NOMO-1 treated with dmso at 0.1 percent for 144 hours (cell line): ENCODE measurements around the gene HIP1.
A peak's percentile ranks its signal among the peaks of the same experiment; 100 is the strongest.
"Not testable (repeated sequence)": the region's sequence is repeated elsewhere in the genome, so short reads cannot be mapped to it uniquely, and the experiment has no call there.

ENCODE experiments used
- DNase-seq: peaks from one replicate; lab custom pipeline; 2025; ENCODE audit not compliant: unreplicated experiment; lab: John Stamatoyannopoulos, UW

The HIP1 gene

DNA sequence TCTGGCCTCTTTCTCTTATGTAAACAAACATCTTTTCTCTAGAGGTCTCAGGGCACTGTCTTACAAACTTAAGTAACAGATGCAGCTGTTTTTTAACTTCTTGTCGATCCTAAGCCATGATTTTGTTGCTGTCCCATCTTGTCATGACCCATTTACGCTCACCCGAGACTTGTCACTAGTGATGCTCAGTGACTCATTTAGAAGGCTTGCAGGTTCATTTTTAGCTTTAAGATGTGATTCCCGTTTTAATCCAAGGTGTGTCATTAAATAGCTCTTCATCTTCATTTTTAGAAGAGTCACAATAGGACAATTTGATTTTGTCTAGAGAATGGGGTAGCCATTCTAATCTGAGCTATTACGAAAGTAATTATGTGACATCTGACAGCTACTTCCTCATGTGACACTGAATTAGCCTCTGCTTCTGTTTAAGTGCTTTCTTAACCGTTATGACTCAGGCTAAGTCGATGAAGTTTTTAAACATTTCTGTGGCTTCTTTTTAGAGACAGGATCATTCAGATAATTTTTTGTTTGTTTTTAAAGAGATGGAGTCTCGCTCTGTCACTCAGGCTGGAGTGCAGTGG is 203.9 kb downstream of the HIP1 start:
- DNase-seq = peak; percentile 90

DNA sequence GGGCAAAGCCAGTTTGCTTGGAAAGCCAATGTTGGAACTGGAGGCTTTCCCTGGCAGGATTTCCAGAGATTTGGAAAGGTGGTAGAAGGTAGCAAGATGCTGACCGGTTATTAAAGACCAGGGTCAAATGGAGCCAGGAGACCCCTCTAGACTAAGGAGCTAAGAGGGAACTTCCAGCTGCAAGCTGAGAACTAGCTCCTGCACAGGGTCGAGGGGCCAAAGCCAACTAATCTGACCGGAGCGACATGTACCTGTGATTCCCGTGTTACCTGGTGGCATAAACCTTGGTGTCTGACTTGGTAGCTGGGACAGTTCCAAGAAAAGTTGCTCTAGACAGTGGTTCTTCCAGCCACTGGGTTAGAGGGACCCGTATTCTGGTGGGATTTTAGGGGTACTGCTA is 204.8 kb downstream of the HIP1 start:
- DNase-seq = no peak

GRCh38 chr7:75532639-75533038 is 206.1 kb downstream of the HIP1 start:
- no peak for DNase-seq

- DNase-seq = no peak
These were observed 207.4 kb downstream of the HIP1 start for GRCh38 chr7:75531359-75531821.

GRCh38 chr7:75527224-75527722 is 211.5 kb downstream of the HIP1 start:
- DNase-seq = not testable (repeated sequence)

DNA sequence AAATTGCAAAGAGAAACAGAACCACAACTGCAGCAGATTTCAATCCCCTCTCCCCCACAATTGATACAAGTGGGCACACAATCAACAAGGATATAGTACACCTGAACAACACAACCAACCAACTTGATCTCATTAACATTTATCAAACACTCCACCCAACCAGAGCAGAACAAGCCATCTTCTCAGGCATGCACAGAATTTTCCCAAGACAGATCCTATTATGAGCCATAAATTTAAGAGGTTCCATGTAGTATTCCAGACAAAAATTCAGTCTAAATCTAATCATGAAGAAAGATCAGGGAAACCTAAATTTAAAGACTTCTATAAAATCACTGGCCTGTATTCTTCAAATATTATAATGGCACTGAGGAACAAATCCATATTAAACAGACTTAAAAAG is 217.0 kb downstream of the HIP1 start:
- not testable (repeated sequence) for DNase-seq

DNA sequence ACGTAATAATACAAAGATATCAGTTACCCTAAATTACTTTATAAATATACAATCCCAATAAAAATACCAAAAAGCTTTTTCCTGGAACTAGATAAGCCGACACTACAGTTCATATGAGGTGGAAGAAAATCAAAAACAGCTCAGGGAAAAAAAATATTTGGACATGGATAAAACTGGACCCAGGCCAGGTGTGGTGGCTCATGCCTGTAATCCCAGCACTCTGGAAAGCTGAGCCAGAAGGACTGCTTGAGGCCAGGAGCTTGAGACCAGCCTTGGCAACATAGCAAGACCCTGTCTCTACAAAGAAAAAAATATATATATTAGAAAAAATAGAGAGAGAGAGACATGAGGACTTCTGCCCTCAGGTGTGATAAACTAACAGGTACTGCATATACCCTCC is 219.9 kb downstream of the HIP1 start:
- not testable (repeated sequence) for DNase-seq

- not testable (repeated sequence) for DNase-seq
These were observed 229.7 kb downstream of the HIP1 start for GRCh38 chr7:75509033-75509432.

DNA sequence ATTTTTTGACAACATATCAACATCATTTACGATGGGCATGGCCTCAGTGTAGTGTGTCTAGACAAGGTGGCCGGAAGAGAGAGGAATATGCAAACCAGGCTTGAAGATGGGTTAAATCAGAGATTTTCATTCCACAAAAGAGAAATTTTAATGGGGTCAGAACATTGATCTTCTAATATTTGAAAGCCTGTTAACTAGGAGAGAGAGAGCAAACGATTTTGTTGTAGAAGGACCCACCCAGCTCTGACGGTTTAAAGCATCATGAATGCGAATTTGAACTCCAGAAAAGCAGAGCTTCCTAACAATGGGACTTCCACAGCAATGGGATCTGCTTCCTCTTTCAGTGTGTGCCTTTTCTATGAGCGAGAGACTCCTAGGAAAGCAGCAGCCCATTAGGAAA is 246.7 kb downstream of the HIP1 start, which contains the start of gene SPDYE5:
SPDYE5 (plus strand) TSS at position 301 of the 400 bp plus-strand sequence. CDS start 1,728 bp downstream, outside the sequence.
- DNase-seq = not testable (repeated sequence)

- DNase-seq = peak; percentile 81
These were observed 252.6 kb downstream of the HIP1 start, which contains the start of gene POM121C for GRCh38 chr7:75485979-75486643. Gene POM121C (minus strand): TSS chr7:75486299. CDS start chr7:75441496, 44,803 bp downstream.

- DNase-seq = not testable (repeated sequence)
These were observed 253.3 kb downstream of the HIP1 start for GRCh38 chr7:75485355-75485978.
